Caco-2 (cell line): Measurements from ENCODE around the gene AFG3L2. TPM values are rescaled to one million over a fixed set of nuclear protein-coding genes. Genes with fewer than 3 reads are reported as not detected.

ENCODE experiments used
- BruUV-seq: library from RNA; stranded (reverse); fragments of 400-500 nt; replicated peaks from 2 replicates; lab custom pipeline; 2021; lab: Mats Ljungman, UMichigan
- CTCF ChIA-PET: fragments of 300-600 bp; sonication (Branson Sonifier 250); formaldehyde crosslinking; loops from one replicate; lab custom pipeline; 2022; ENCODE audit warnings: antibody characterized with exemption; lab: Charles Lee
- POLR2A ChIA-PET: fragments of 300-600 bp; sonication (Branson Sonifier 250); formaldehyde crosslinking; loops from one replicate; lab custom pipeline; 2022; ENCODE audit warnings: antibody characterized with exemption; lab: Charles Lee
- DNase-seq, 2 experiments: peaks; one replicate each; pipeline versions ENCODE4 v3.0.0 to v3.0.0-alpha.2; 2020 to 2022
- H3K27me3 ChIP-seq: replicated peaks from 2 replicates; pipeline ENCODE4 v1.6.0; 2011; ENCODE audit warnings: low read length; ENCODE audit not compliant: control insufficient read depth, insufficient read depth
- H3K36me3 ChIP-seq: 2 replicates; pipeline ENCODE4 v1.5.1; 2011; ENCODE audit warnings: low read length; ENCODE audit not compliant: control insufficient read depth, insufficient read depth
- H3K4me1 ChIP-seq: fragments of 250-450 bp; sonication (Bioruptor Pico); 2 replicates; pipeline ENCODE4 v1.5.1; 2020; ENCODE audit warnings: mild to moderate bottlenecking
- H3K4me3 ChIP-seq: 2 replicates; pipeline ENCODE4 v1.5.1; 2011; ENCODE audit warnings: low read depth, mild to moderate bottlenecking, control low read depth, low read length
- H3K9me3 ChIP-seq: fragments of 250-450 bp; sonication (Bioruptor Pico); 2 replicates; pipeline ENCODE4 v1.5.1; 2020; ENCODE audit warnings: mild to moderate bottlenecking, moderate library complexity
- H3K27ac Mint-ChIP-seq: one replicate; pipeline ENCODE4 v1.8.0; 2022; ENCODE audit warnings: mixed read lengths; ENCODE audit not compliant: unreplicated experiment
- H3K27me3 Mint-ChIP-seq: one replicate; pipeline ENCODE4 v1.8.0; 2022; ENCODE audit warnings: mixed read lengths; ENCODE audit not compliant: insufficient read depth, unreplicated experiment
- H3K36me3 Mint-ChIP-seq: one replicate; pipeline ENCODE4 v1.8.0; 2022; ENCODE audit warnings: mild to moderate bottlenecking, mixed read lengths; ENCODE audit not compliant: insufficient read depth, unreplicated experiment
- H3K4me1 Mint-ChIP-seq: one replicate; pipeline ENCODE4 v1.8.0; 2022; ENCODE audit warnings: low read depth, mixed read lengths; ENCODE audit not compliant: unreplicated experiment
- H3K4me3 Mint-ChIP-seq: one replicate; pipeline ENCODE4 v1.8.0; 2022; ENCODE audit warnings: mild to moderate bottlenecking, moderate library complexity, mixed read lengths; ENCODE audit not compliant: unreplicated experiment
- H3K9me3 Mint-ChIP-seq: one replicate; pipeline ENCODE4 v1.8.0; 2022; ENCODE audit warnings: mixed read lengths; ENCODE audit not compliant: unreplicated experiment
- intact Hi-C: fragments of 100-400 bp; cut with micrococcal nuclease; formaldehyde crosslinking; loops from one replicate; pipeline ENCODE4 v1.10.0; 2022; ENCODE audit not compliant: unreplicated experiment
- total RNA-seq: library from RNA; stranded (reverse); gene quantifications from 2 replicates; pipeline ENCODE4 v1.2.3, GENCODE V29; 2022
- TF ChIP-seq, protein P1 (sequence below), 2 experiments: fragments of 200-600 bp in 1 of 2; IDR thresholded peaks; 1 replicate in 1 of 2; 2 replicates in 1 of 2; pipeline versions ENCODE4 v1.5.1 to v1.8.0; 2011 to 2022; ENCODE audit warnings: antibody characterized with exemption in 1 of 2, control low read depth in 1 of 2, inconsistent platforms in 1 of 2, low read depth in 1 of 2, low read length in 1 of 2, mild to moderate bottlenecking in 1 of 2, moderate library complexity in 1 of 2; ENCODE audit not compliant: insufficient read depth in 1 of 2, severe bottlenecking in 1 of 2, unreplicated experiment in 1 of 2

Gene AFG3L2
- total RNA-seq, 1 experiment from 2014 or later, result 72.0 TPM

GRCh38 chr18:12327510-12328178, 49.4 kb downstream of the AFG3L2 start:
- DNase-seq, result peak; percentile 77 to 86
- ChIA-PET CTCF (interaction anchor here (0.5 to 1.6 kb wide), 15 partner anchors 9 to 72 kb away, joined by 3 to 10 read pairs (median 4); partner anchors contain the start of gene AFG3L2), POLR2A (interaction anchor here (0.5 to 1.0 kb wide), 2 partner anchors 50 to 344 kb away, joined by 4 to 8 read pairs; partner anchors contain the start of gene AFG3L2)
- no peak overlapping the region for H3K4me3 ChIP-seq
- Mint-ChIP-seq H3K4me1 (no peaks in the 10 kb centered on the region), H3K27ac (peak overlapping the region; percentile 22), H3K4me3 (no peak overlapping the region), H3K36me3 (peaks cover 78% of the 10 kb centered on the region), H3K9me3 (no peaks in the 10 kb centered on the region), H3K27me3 (no peaks in the 10 kb centered on the region)
- H3K36me3 ChIP-seq, result peaks cover 11% of the 10 kb centered on the region
- TF ChIP-seq, protein P1, sequence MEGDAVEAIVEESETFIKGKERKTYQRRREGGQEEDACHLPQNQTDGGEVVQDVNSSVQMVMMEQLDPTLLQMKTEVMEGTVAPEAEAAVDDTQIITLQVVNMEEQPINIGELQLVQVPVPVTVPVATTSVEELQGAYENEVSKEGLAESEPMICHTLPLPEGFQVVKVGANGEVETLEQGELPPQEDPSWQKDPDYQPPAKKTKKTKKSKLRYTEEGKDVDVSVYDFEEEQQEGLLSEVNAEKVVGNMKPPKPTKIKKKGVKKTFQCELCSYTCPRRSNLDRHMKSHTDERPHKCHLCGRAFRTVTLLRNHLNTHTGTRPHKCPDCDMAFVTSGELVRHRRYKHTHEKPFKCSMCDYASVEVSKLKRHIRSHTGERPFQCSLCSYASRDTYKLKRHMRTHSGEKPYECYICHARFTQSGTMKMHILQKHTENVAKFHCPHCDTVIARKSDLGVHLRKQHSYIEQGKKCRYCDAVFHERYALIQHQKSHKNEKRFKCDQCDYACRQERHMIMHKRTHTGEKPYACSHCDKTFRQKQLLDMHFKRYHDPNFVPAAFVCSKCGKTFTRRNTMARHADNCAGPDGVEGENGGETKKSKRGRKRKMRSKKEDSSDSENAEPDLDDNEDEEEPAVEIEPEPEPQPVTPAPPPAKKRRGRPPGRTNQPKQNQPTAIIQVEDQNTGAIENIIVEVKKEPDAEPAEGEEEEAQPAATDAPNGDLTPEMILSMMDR (IDR thresholded peaks at IDR 0.05; ENCODE audit: insufficient read depth in 1 of 2, low read depth in 1 of 2, low read length in 1 of 2, severe bottlenecking in 1 of 2, unreplicated experiment in 1 of 2), result peak; percentile 80 to 82
- no peaks in the 10 kb centered on the region for H3K9me3 ChIP-seq
- no TSS peak for BruUV-seq
- no peaks in the 10 kb centered on the region for H3K27me3 ChIP-seq
- intact Hi-C loops, result loop anchor here (1.0 to 2.0 kb wide), 2 partner anchors 49 to 56 kb away; partner anchors contain the start of gene AFG3L2
- H3K4me1 ChIP-seq, result no peaks in the 10 kb centered on the region

GRCh38 chr18:12326711-12327460, 50.1 kb downstream of the AFG3L2 start:
- Histone ChIP-seq H3K4me1 (no peaks in the 10 kb centered on the region), H3K4me3 (no peak overlapping the region), H3K9me3 (no peaks in the 10 kb centered on the region), H3K36me3 (peaks cover 11% of the 10 kb centered on the region), H3K27me3 (no peaks in the 10 kb centered on the region)
- no peak overlapping the region for H3K4me3 Mint-ChIP-seq
- intact Hi-C loops, result no loop called here
- BruUV-seq, result no TSS peak
- H3K27ac Mint-ChIP-seq, result no peak overlapping the region
- no peak for DNase-seq
- ChIA-PET CTCF (interaction anchor here (0.6 to 1.6 kb wide), 3 partner anchors 26 to 55 kb away, joined by 3 to 7 read pairs (median 7); no protein-coding TSS in a partner anchor), POLR2A (no interaction called here)
- H3K4me1 Mint-ChIP-seq, result no peaks in the 10 kb centered on the region
- H3K36me3 Mint-ChIP-seq, result peaks cover 80% of the 10 kb centered on the region
- TF ChIP-seq, protein P1 (IDR thresholded peaks at IDR 0.05; ENCODE audit: insufficient read depth in 1 of 2, low read depth in 1 of 2, low read length in 1 of 2, severe bottlenecking in 1 of 2, unreplicated experiment in 1 of 2), result no peak
- no peaks in the 10 kb centered on the region for H3K27me3 Mint-ChIP-seq
- H3K9me3 Mint-ChIP-seq, result no peaks in the 10 kb centered on the region

GRCh38 chr18:12325726-12326245, 51.2 kb downstream of the AFG3L2 start:
- no peak for DNase-seq
- Mint-ChIP-seq H3K9me3 (no peaks in the 10 kb centered on the region), H3K36me3 (peaks cover 88% of the 10 kb centered on the region), H3K27ac (no peak overlapping the region), H3K4me3 (no peak overlapping the region), H3K4me1 (no peaks in the 10 kb centered on the region), H3K27me3 (no peaks in the 10 kb centered on the region)
- POLR2A ChIA-PET, result no interaction called here
- Histone ChIP-seq H3K27me3 (no peaks in the 10 kb centered on the region), H3K4me1 (no peaks in the 10 kb centered on the region), H3K36me3 (peaks cover 11% of the 10 kb centered on the region), H3K9me3 (no peaks in the 10 kb centered on the region), H3K4me3 (no peak overlapping the region)
- TF ChIP-seq, protein P1 (IDR thresholded peaks at IDR 0.05; ENCODE audit: insufficient read depth in 1 of 2, low read depth in 1 of 2, low read length in 1 of 2, severe bottlenecking in 1 of 2, unreplicated experiment in 1 of 2), result no peak
- intact Hi-C loops, result no loop called here
- CTCF ChIA-PET, result no interaction called here
- BruUV-seq, result TSS peak; percentile 69
